ENCODE measurements around the gene CDKN3.
"Not testable (repeated sequence)": the region's sequence is repeated elsewhere in the genome, so short reads cannot be mapped to it uniquely, and the experiment has no call there.

Gene CDKN3

DNA sequence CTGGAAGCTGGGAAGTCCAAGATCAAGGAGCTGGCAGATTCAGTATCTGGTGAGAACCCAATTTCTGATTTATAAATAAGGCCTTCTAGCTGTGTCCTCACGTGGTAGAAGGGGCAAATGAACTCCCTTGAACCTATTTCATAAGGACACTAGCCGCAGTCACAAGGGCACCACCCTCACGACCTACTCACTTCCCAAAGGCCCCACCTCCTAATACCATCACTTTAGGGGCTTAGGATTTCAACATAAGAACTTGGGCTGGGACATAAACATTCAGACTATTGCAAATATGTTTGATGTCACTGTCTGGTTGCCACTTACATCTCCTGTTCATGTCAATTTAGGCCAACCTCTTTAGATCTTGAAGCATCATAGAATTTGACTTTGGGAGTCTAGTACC lies 55.2 kb downstream of the CDKN3 start:
- Histone ChIP-seq H3K4me1 (ENCODE audit: control insufficient read depth in 2 of 2, insufficient read depth in 2 of 2, low read length in 2 of 2) (peaks cover under 1 to 3% of the 10 kb centered on the region in 2 donors), H3K36me3 (ENCODE audit: control insufficient read depth in 2 of 2, insufficient read depth in 2 of 2, low read length in 2 of 2) (no peaks in the 10 kb centered on the region), H3K27ac (ENCODE audit: low read depth in 2 of 2, low read length in 2 of 2) (no peak overlapping the region), H3K9me3 (ENCODE audit: control insufficient read depth in 2 of 2, low read length in 2 of 2) (no peaks in the 10 kb centered on the region), H3K4me3 (ENCODE audit: low read length in 2 of 2) (no peak overlapping the region), H3K27me3 (ENCODE audit: control insufficient read depth in 2 of 2, insufficient read depth in 2 of 2, low read length in 2 of 2) (no peaks in the 10 kb centered on the region), H3K9ac (ENCODE audit: low read depth in 1 of 2, low read length in 2 of 2) (no peak overlapping the region)

DNA sequence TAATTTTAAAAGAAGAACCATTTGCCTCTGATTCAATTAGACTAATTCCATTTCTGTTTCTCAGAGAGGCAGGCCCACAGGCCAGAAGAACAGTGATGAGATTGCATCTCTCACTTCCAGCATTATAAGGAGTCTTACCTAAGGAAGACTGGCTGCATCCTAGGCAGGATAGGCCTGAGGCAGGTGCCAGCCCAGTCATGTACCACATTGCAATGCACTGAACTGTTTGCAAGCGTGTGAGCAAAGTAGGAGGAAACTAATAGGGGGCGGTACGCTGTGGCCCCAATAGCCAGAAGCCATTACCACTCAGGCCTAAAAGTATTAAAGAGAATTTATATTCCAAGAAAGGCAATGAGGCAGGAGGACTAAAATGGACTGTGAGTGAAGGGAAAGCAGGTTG lies 56.4 kb downstream of the CDKN3 start:
- Histone ChIP-seq H3K27ac (ENCODE audit: low read depth in 2 of 2, low read length in 2 of 2) (no peak overlapping the region), H3K9ac (ENCODE audit: low read depth in 1 of 2, low read length in 2 of 2) (no peak overlapping the region), H3K9me3 (ENCODE audit: control insufficient read depth in 2 of 2, low read length in 2 of 2) (no peaks in the 10 kb centered on the region), H3K4me3 (ENCODE audit: low read length in 2 of 2) (no peak overlapping the region), H3K4me1 (ENCODE audit: control insufficient read depth in 2 of 2, insufficient read depth in 2 of 2, low read length in 2 of 2) (no peaks in the 10 kb centered on the region), H3K36me3 (ENCODE audit: control insufficient read depth in 2 of 2, insufficient read depth in 2 of 2, low read length in 2 of 2) (no peaks in the 10 kb centered on the region), H3K27me3 (ENCODE audit: control insufficient read depth in 2 of 2, insufficient read depth in 2 of 2, low read length in 2 of 2) (no peaks in the 10 kb centered on the region)

DNA sequence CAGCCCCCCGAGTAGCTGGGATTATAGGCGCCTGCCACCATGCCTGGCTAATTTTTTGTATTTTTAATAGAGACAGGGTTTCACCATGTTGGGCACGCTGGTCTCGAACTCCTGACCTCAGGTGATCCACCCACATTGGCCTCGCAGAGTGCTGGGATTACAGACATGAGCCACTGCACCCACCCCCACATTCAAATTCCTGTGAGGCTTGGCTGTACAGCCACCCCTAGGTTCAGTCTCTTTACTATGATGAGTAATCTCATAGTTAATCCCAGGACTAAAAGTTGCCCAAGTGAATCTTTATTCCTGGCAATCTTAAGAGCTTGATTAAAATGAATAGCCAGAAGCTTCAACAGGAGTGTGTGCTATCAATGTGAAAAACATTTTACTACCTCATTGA lies 57.2 kb downstream of the CDKN3 start:
- H3K4me3 ChIP-seq (ENCODE audit: low read length in 2 of 2); H3K27me3 ChIP-seq (ENCODE audit: control insufficient read depth in 2 of 2, insufficient read depth in 2 of 2, low read length in 2 of 2); H3K9ac ChIP-seq (ENCODE audit: low read depth in 1 of 2, low read length in 2 of 2); H3K27ac ChIP-seq (ENCODE audit: low read depth in 2 of 2, low read length in 2 of 2); H3K36me3 ChIP-seq (ENCODE audit: control insufficient read depth in 2 of 2, insufficient read depth in 2 of 2, low read length in 2 of 2); H3K4me1 ChIP-seq (ENCODE audit: control insufficient read depth in 2 of 2, insufficient read depth in 2 of 2, low read length in 2 of 2); H3K9me3 ChIP-seq (ENCODE audit: control insufficient read depth in 2 of 2, low read length in 2 of 2): not testable (repeated sequence)

DNA sequence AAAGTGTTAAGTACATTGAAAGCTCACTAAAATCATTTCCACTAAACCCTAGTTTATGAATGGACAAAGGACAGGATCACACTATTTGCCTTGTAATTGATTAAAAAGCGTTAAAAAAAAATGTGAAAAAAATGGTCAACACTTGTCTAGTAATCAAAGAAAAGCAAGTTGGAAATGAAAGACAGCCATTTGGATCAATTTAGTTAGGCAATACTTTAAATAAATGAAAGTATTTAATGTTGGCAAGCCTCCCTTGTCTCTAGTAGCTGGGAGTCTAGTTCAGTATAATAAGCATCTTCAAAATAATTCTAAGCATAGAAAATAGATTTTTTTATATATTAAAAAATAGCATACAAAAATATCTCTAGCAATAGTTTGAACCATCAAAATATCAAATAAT lies 58.6 kb downstream of the CDKN3 start:
- Histone ChIP-seq H3K9me3 (ENCODE audit: control insufficient read depth in 2 of 2, low read length in 2 of 2) (no peaks in the 10 kb centered on the region), H3K27ac (ENCODE audit: low read depth in 2 of 2, low read length in 2 of 2) (no peak overlapping the region), H3K27me3 (ENCODE audit: control insufficient read depth in 2 of 2, insufficient read depth in 2 of 2, low read length in 2 of 2) (no peaks in the 10 kb centered on the region), H3K4me1 (ENCODE audit: control insufficient read depth in 2 of 2, insufficient read depth in 2 of 2, low read length in 2 of 2) (no peaks in the 10 kb centered on the region), H3K4me3 (ENCODE audit: low read length in 2 of 2) (no peak overlapping the region), H3K9ac (ENCODE audit: low read depth in 1 of 2, low read length in 2 of 2) (no peak overlapping the region), H3K36me3 (ENCODE audit: control insufficient read depth in 2 of 2, insufficient read depth in 2 of 2, low read length in 2 of 2) (no peaks in the 10 kb centered on the region)

DNA sequence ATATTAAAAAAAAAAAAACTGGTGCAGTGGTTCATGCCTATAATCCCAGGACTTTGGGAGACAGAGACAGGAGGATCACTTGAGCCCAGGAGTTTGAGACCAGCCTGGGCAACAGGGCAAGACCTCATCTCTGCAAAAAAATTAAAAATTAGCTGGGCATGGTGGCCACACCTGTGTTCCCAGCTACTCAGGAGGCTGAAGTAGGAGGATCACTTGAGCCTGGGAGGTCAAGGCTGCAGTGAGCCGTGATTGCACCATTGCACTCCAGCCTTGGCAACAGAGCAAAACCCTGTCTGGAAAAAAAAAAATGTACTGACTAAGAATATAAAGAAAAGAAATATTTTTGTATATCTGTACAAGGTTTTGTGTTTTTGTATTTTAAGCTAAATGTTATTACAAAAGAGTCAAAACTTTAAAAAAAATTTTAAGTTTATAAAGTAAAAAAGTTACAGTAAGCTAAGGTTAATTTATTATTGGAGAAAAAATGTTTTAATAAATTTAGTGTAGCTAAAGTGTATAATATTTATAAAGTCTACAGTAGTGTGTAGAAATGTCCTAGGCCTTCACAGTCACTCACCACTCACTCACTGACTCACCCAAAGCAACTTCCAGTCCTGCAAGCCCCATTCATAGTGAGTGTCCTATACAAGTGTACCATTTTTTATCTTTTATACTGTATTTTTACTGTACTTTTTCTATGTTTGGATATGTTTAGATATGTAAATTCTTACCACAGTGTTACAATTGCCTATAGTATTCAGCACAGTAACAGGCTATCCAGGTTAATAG lies 60.2 kb downstream of the CDKN3 start:
- H3K9ac ChIP-seq (ENCODE audit: low read depth in 1 of 2, low read length in 2 of 2); H3K4me3 ChIP-seq (ENCODE audit: low read length in 2 of 2); H3K27me3 ChIP-seq (ENCODE audit: control insufficient read depth in 2 of 2, insufficient read depth in 2 of 2, low read length in 2 of 2); H3K4me1 ChIP-seq (ENCODE audit: control insufficient read depth in 2 of 2, insufficient read depth in 2 of 2, low read length in 2 of 2); H3K36me3 ChIP-seq (ENCODE audit: control insufficient read depth in 2 of 2, insufficient read depth in 2 of 2, low read length in 2 of 2); H3K27ac ChIP-seq (ENCODE audit: low read depth in 2 of 2, low read length in 2 of 2); H3K9me3 ChIP-seq (ENCODE audit: control insufficient read depth in 2 of 2, low read length in 2 of 2): not testable (repeated sequence)

DNA sequence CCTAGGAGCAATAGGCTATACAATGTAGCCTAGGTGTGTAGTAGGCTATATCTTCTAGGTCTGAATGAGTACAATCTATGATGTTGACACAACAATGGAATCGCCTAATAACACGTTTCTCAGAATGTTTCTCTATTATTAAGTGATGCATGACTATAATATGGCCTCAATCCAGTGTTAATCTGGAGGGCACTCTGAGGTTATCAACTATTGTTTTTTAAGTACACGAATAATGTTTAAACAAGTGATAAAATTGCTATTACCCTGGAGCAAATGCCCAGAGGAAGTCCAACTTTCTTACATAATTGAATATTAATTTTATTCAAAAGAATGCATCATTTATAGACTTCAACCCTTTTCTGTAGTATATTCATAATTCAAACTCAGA lies 60.8 kb downstream of the CDKN3 start:
- H3K4me1 ChIP-seq (ENCODE audit: control insufficient read depth in 2 of 2, insufficient read depth in 2 of 2, low read length in 2 of 2), result no peaks in the 10 kb centered on the region

DNA sequence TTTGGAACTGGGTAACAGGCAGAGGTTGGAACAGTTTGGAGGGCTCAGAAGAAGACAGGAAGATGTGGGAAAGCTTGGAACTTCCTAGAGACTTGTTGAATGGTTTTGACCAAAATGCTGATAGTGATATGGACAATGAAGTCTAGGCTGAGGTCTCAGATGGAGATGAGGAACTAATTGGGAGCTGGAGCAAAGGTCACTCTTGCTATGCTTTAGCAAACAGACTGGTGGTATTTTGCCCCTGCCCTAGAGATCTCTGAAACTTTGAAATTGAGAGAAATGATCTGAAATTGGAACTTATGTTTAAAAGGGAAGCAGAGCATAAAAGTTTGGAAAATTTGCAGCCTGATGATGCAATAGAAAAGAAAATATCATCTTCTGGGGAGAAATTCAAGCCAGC lies 61.7 kb downstream of the CDKN3 start:
- not testable (repeated sequence) for H3K9me3 ChIP-seq (ENCODE audit: control insufficient read depth in 2 of 2, low read length in 2 of 2); H3K4me3 ChIP-seq (ENCODE audit: low read length in 2 of 2); H3K27ac ChIP-seq (ENCODE audit: low read depth in 2 of 2, low read length in 2 of 2); H3K9ac ChIP-seq (ENCODE audit: low read depth in 1 of 2, low read length in 2 of 2); H3K36me3 ChIP-seq (ENCODE audit: control insufficient read depth in 2 of 2, insufficient read depth in 2 of 2, low read length in 2 of 2); H3K27me3 ChIP-seq (ENCODE audit: control insufficient read depth in 2 of 2, insufficient read depth in 2 of 2, low read length in 2 of 2); H3K4me1 ChIP-seq (ENCODE audit: control insufficient read depth in 2 of 2, insufficient read depth in 2 of 2, low read length in 2 of 2)

More for the DNA sequence above, 60.8 kb downstream of the CDKN3 start:
- Histone ChIP-seq H3K4me3 (ENCODE audit: low read length in 2 of 2) (no peak overlapping the region), H3K9me3 (ENCODE audit: control insufficient read depth in 2 of 2, low read length in 2 of 2) (no peaks in the 10 kb centered on the region), H3K27ac (ENCODE audit: low read depth in 2 of 2, low read length in 2 of 2) (no peak overlapping the region), H3K36me3 (ENCODE audit: control insufficient read depth in 2 of 2, insufficient read depth in 2 of 2, low read length in 2 of 2) (no peaks in the 10 kb centered on the region), H3K9ac (ENCODE audit: low read depth in 1 of 2, low read length in 2 of 2) (no peak overlapping the region), H3K27me3 (ENCODE audit: control insufficient read depth in 2 of 2, insufficient read depth in 2 of 2, low read length in 2 of 2) (no peaks in the 10 kb centered on the region)

DNA sequence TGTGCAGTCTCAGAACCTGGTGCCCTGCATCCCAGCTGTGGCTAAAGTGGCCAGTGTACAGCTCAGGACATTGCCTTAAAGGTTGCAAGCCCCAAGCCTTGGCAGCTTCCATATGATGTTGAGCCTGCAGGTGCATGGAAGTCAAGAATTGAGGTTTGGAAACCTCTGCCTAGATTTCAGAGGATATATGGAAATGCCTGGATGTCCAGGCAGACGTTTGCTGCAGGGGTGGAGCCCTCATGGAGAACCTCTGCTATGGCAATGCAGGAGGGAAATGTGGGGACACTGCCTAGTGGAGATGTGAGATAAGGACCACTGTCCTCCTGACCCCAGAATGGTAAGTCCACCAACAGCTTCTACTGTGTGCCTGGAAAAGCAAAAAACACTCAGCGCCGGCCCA lies 62.3 kb downstream of the CDKN3 start:
- Histone ChIP-seq H3K36me3 (ENCODE audit: control insufficient read depth in 2 of 2, insufficient read depth in 2 of 2, low read length in 2 of 2) (no peaks in the 10 kb centered on the region), H3K27me3 (ENCODE audit: control insufficient read depth in 2 of 2, insufficient read depth in 2 of 2, low read length in 2 of 2) (no peaks in the 10 kb centered on the region), H3K27ac (ENCODE audit: low read depth in 2 of 2, low read length in 2 of 2) (no peak overlapping the region), H3K9ac (ENCODE audit: low read depth in 1 of 2, low read length in 2 of 2) (no peak overlapping the region), H3K9me3 (ENCODE audit: control insufficient read depth in 2 of 2, low read length in 2 of 2) (no peaks in the 10 kb centered on the region), H3K4me3 (ENCODE audit: low read length in 2 of 2) (no peak overlapping the region), H3K4me1 (ENCODE audit: control insufficient read depth in 2 of 2, insufficient read depth in 2 of 2, low read length in 2 of 2) (no peaks in the 10 kb centered on the region)

DNA sequence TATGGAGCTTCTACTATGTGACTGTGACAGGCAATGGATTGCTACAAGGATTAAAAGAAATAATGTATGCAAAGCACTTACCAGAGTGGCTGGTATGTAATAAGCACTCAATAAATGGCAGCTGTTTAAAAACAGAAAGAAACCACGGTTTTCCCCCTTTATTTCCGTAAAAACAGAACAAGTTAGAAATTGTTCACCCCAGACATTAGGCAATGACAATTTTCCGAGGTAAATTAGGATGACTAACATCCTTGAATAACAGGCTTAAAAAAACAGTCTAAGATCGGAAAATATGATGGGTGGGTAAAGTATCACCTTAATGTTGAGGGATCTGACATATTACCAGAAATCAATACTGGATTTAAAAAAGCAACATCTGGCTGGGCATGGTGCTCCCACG lies 65.2 kb downstream of the CDKN3 start:
- Histone ChIP-seq H3K4me3 (ENCODE audit: low read length in 2 of 2) (no peak overlapping the region), H3K4me1 (ENCODE audit: control insufficient read depth in 2 of 2, insufficient read depth in 2 of 2, low read length in 2 of 2) (no peaks in the 10 kb centered on the region), H3K36me3 (ENCODE audit: control insufficient read depth in 2 of 2, insufficient read depth in 2 of 2, low read length in 2 of 2) (no peaks in the 10 kb centered on the region), H3K27me3 (ENCODE audit: control insufficient read depth in 2 of 2, insufficient read depth in 2 of 2, low read length in 2 of 2) (no peaks in the 10 kb centered on the region), H3K9me3 (ENCODE audit: control insufficient read depth in 2 of 2, low read length in 2 of 2) (no peaks in the 10 kb centered on the region), H3K27ac (ENCODE audit: low read depth in 2 of 2, low read length in 2 of 2) (no peak overlapping the region), H3K9ac (ENCODE audit: low read depth in 1 of 2, low read length in 2 of 2) (no peak overlapping the region)

DNA sequence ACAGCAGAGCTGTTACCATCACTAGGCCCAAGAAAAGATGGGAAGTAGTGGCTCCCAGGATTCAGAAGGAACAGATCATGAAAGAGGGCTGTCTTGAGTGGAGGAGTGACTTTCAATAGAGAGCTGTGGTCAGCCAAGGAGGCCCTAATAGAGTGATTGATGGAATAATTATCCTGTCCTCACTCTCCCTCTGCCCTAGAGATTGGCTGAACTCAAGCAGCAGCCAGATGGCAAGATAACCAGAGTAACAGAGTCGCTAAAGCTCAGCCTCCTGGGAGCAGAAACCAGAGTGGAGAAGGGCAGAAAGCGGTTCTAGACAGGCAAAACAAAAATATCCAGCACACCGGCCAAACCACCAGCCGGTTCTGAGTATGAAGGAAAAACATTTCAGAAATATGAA lies 68.8 kb downstream of the CDKN3 start:
- peaks cover 0 to 3% of the 10 kb centered on the region in 2 donors for H3K4me1 ChIP-seq (ENCODE audit: control insufficient read depth in 2 of 2, insufficient read depth in 2 of 2, low read length in 2 of 2)
- no peaks in the 10 kb centered on the region for H3K36me3 ChIP-seq (ENCODE audit: control insufficient read depth in 2 of 2, insufficient read depth in 2 of 2, low read length in 2 of 2)
- H3K9ac ChIP-seq (ENCODE audit: low read depth in 1 of 2, low read length in 2 of 2), result no peak overlapping the region
- no peaks in the 10 kb centered on the region for H3K9me3 ChIP-seq (ENCODE audit: control insufficient read depth in 2 of 2, low read length in 2 of 2)
- no peak overlapping the region for H3K4me3 ChIP-seq (ENCODE audit: low read length in 2 of 2)
- no peaks in the 10 kb centered on the region for H3K27me3 ChIP-seq (ENCODE audit: control insufficient read depth in 2 of 2, insufficient read depth in 2 of 2, low read length in 2 of 2)
- H3K27ac ChIP-seq (ENCODE audit: low read depth in 2 of 2, low read length in 2 of 2), result no peak overlapping the region

DNA sequence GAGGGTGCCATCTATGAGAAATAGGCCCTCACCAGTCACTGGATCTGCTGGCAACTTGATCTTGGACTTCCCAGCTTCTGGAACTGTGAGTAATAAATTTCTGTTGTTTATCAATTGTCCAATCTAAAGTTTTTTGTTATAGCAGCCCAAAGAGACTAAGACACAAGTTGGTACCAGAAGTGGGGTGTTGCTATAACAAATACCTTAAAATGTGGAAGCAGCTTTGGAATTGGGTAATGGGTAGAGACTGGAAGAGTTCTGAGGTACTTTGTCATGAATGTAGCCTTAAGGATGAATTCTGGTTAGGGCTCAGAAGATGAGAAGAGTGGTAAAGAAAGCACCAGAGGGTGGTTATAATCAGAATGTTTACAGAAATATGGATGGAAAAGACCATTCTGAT lies 70.5 kb downstream of the CDKN3 start:
- Histone ChIP-seq H3K4me1 (ENCODE audit: control insufficient read depth in 2 of 2, insufficient read depth in 2 of 2, low read length in 2 of 2) (peaks cover 0 to 7% of the 10 kb centered on the region in 2 donors), H3K27ac (ENCODE audit: low read depth in 2 of 2, low read length in 2 of 2) (no peak overlapping the region), H3K36me3 (ENCODE audit: control insufficient read depth in 2 of 2, insufficient read depth in 2 of 2, low read length in 2 of 2) (no peaks in the 10 kb centered on the region), H3K9me3 (ENCODE audit: control insufficient read depth in 2 of 2, low read length in 2 of 2) (no peaks in the 10 kb centered on the region), H3K4me3 (ENCODE audit: low read length in 2 of 2) (no peak overlapping the region), H3K27me3 (ENCODE audit: control insufficient read depth in 2 of 2, insufficient read depth in 2 of 2, low read length in 2 of 2) (no peaks in the 10 kb centered on the region), H3K9ac (ENCODE audit: low read depth in 1 of 2, low read length in 2 of 2) (no peak overlapping the region)

All from mucosa of rectum (tissue), 2 donors.